ENCODE data around the gene HAUS7.

The HAUS7 gene

DNA sequence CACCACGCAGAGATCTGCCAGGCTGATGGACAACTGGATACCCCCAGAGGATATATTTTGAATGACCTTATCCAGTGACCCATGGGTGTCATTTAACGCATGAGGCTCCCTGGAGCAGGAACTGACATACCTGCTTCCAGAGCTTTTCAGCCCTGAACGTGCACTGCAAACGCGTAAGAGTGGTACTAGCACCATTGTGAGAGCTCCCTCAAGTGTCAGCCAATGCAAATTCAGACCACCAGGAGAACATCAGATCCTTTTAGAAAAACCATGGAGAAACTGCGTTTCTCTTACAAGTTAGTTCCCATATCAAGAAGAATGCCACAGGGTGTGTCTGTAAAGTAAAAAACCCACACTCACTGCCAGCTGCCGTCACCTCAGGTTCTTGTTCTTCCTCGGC lies 31.8 kb downstream of the HAUS7 start:
- DNase-seq (ENCODE audit: low spot score), result no peak

DNA sequence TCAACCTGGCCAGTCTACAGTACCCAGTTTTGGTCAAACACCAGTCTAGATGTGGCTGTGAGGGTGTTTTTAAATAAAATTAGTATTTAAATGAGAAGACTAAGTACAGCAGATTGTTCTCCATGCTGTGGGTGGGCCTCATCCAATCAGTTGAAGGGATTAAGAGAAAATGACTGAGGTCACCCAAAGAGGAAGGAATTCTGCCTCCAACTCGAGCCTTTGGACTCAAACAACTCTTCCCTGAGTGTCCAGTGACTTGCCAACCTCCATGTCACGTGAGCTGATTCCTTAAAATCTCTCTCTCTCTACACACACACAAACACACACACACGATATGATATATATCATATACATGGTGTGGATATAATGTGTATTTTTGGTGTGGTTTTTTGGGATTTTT lies 34.5 kb downstream of the HAUS7 start:
- DNase-seq (ENCODE audit: low spot score), result no peak

DNA sequence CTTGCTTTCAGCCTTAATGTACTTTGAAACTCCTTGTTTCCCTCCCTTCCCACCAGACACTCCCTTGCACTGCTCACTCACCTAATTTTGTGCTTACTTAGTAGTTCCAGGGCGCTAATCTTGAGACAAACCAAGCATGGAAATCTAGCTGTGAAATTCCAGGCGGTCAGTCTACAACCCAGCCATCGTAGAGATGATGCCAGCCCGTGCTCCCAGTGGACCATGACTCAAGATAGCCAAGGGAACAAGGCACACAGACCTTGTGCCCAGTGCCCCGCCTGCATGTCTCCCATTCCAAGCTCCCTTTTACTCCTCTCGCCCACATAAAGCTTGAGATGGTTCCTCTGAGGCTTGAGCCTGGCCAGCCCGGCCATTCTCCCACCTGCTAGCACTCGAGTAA lies 35.6 kb downstream of the HAUS7 start:
- no peak for DNase-seq (ENCODE audit: low spot score)

DNA sequence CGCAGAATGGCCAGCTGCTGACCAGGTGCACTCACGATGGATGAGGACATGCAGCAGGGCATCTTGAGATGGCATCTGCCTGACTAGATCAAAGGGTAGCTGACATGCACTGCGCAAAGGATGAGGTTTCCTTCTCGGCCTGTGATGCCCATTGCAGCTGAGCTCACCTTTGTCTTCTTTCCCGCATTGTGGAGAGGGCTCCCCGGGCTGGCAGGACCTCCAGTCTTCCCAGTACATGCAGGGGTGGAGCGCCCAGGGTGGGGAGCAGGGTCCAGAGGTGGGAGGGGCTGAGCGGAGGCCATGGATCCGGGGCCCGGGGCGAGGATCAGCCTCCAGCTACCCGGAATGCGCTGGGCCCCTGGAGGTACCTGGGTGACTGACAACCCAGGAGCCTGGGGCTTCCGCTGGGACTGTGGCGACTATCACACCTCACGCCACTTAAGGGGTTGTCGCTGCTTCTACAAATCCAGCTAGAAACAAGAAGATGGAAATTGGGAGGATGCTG lies 36.5 kb downstream of the HAUS7 start:
- no peak for DNase-seq (ENCODE audit: low spot score)

DNA sequence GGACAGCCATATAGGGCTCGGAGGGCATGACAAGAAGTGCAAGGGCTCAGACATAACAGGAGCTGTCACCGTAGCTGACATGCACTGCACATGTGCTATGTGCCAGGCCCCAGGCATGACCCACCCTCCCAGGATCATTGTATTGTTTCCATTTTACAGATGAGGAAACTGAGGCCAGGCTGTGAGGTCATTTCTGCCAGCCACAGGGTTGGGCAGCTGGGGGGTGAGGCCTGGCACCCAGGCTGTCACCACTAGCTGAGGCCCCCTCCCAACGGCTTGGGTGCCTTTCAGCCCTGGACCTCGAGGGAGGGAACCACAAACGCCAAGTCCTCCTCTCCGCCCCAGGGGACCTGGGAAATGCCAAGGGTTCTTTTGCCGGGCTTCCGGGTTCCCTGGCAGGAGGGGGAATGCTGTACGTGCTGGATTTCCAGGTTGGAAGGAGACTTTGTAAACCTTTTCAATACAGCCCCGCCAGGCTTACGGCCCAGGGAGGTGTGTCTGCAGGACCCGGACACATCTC lies 37.2 kb downstream of the HAUS7 start:
- DNase-seq (ENCODE audit: low spot score), result no peak

DNA sequence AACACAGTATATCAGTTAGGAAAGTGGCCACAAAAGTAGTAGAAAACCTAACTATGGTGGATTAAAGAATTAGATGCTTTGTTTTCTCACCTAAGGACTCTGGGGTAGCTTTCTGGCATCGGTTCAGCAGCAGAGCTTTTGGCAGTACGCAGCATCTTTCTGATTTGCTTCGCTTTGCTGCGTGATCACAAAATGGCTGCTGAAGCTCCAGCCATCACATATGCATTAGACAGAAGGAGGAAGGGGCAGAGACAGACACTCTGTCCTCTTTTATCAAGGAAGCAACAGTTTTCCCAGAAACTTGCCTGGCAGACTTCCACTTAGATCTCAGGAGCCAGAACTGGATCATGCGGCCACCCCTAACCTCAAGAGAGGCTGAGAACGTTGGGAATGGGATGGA lies 39.6 kb downstream of the HAUS7 start:
- no peak for DNase-seq (ENCODE audit: low spot score)

DNA sequence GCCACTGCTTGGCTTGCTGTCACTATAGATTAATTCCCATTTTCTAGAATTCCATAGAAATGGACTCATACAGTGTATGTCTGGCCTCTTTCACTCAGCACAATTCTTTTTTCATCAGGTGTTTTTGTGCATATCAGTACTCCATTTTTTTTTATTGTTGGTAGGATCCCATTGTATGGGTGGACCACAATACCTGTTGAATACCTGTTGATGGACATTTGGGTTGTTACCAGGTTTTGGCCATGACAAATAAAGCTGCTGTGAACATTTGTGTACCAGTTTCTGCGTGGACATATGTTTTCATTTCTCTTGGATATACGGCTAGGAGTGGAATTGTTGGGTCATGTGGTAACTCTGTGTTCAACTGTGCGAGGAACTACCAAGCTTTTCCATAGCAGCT lies 44.2 kb downstream of the HAUS7 start:
- DNase-seq (ENCODE audit: low spot score), result no peak

DNA sequence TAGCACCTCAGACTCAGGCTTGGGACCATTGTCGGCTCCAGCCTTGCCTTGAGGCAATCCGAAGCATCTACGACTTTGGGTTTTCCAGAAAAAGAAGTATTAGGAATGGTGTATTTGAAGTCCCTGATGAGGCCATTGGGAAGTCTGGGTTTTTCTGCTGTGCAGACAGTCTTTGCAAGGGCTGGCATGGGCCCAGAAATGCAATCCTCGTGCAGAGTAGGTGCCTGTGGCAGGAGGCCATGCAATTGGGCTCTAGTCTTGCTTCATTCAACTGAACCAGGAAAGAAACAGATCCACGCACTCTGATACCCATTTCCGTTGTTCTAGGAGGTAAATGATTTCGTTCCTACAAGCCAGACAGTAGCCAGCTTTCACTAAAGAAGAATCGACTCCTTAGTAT lies 46.7 kb downstream of the HAUS7 start:
- DNase-seq (ENCODE audit: low spot score), result no peak

DNA sequence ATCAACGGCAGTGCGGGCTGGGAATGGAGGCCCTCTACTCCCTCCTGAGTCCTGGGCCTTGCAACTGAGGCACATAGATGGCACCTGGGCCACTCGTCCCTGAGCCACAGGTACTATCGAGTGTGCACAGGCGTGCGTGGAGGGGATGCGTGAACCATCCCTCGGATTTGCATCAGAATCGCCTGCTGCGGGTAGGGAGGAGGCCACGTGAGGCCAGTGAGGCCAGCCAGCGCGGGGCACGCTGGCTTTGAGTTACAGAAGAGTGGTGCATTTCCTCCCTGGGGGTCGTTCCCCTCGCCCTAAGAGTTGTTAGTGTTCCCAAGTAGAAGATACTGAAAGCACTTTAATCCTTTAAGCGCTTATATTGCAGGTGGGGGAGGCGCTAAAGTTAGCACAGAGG lies 48.5 kb downstream of the HAUS7 start:
- DNase-seq (ENCODE audit: low spot score), result no peak

DNA sequence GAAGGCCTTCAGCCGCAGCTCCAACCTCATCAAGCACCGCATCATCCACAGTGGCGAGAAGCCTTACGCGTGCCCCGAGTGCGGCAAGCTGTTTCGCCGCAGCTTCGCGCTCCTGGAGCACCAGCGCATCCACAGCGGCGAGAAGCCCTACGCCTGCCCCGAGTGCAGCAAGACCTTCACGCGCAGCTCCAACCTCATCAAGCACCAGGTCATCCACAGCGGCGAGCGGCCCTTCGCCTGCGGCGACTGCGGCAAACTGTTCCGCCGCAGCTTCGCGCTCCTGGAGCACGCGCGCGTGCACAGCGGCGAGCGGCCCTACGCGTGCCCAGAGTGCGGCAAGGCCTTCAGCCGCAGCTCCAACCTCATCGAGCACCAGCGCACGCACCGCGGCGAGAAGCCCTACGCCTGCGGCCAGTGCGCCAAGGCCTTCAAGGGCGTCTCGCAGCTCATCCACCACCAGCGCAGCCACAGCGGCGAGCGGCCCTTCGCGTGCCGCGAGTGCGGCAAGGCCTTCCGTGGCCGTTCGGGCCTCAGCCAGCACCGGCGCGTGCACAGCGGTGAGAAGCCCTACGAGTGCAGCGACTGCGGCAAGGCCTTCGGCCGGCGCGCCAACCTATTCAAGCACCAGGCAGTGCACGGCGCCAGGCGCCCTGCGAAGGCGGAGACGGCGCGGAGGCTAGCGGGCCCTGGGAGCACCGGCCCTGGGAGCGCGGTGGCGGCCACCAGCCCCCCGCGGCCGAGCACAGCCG lies 49.4 kb downstream of the HAUS7 start:
- DNase-seq (ENCODE audit: low spot score), result no peak

DNA sequence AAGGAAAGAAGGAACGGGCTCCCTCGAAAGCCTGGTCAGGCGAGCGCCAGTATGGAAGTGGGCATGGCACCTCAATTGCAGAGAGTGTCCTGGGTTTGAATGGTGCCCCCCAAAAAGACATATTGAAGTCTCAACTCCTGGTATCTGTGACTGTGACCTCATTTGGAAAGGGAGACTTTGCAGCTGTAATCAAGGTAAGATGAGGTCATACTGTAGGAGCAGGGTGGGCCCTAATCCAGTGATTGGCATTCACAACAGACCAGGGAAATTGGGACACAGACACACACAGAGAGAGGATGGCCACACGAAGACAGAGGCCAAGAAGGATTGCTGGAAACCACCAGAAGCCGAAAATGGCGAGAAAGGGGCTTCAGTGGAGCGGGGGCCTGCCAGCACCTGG lies 52.7 kb downstream of the HAUS7 start:
- no peak for DNase-seq (ENCODE audit: low spot score)

DNA sequence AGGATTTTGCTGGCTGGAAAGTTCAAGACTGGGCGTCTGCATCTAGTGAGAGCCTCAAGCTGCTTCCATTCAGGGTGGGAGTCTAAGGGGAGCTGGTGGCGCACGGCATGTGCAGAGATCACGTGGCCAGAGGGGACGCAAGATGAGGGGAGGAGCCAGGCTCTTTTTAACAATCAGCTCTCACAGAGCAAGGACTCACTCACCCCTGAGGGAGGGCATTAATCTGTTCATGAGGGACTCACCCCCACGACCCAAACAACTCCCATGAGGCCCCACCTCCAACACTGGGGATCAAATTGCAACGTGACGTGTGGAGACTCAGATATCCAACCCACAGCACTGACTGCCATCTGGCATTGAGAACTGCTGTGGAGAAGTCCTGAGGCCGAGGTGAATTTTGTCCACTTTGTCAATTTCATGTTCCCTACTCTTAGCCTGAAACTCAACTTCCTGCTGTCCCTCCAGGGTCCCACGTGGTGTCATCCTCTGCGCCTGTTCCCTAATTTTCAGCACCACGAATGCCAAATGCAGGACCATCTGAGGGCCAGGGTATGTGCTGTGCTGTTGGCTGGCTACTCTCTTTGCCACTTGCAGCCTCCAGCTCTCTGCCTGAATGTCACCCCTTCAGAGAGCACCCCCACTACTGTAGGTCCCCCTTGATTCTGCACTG lies 53.5 kb downstream of the HAUS7 start:
- DNase-seq (ENCODE audit: low spot score), result no peak

DNA sequence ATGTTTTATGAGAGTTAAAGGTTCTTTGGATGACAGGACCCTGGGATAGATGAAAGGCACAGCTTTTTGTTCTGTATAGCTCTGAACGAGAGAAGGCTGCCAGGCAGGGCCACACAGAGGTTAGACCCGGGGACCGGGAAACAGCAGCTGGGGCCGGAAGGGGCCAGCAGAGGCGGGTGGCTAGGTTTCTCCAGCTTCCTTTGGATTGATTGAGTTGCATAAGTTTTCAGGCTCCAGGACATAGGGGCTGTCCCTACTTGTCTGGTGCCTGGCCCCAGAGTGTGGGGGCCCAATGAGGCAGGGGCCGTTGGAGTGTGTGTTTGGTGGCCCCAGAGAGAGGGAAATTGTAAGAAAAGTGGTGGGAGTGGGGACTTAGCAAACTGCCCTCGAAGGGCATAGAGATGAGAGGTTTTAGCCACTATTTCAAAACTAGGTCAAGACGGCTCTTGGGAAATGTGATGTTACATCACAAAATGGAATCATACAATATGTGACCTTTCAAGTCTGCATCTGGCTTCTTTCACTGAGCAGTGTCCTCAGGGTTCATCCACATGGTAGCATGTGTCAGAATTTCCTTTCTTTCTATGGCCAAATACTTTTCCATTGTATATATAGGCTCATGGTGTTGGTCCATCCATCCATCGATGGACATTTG lies 55.4 kb downstream of the HAUS7 start:
- no peak for DNase-seq (ENCODE audit: low spot score)

DNA sequence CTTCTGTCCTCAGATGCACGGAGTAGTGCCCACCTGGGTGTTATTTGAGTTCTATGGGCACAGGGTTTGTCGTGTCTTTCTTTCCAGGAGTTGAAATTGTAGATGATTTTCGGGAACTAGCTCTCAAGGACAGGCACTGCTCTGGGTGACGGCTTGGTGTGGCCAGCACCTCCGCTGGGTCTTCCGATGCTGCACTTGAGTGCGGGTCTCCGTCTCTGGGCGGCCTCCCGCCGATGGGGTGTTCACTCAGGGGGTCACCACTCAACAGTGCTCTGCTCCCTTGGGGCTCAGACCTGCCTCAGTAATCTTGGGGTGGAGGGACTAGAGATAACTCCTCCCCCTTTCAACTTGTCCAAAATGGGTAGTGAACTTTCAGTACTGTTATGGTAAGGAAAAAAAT lies 56.6 kb downstream of the HAUS7 start:
- no peak for DNase-seq (ENCODE audit: low spot score)

DNA sequence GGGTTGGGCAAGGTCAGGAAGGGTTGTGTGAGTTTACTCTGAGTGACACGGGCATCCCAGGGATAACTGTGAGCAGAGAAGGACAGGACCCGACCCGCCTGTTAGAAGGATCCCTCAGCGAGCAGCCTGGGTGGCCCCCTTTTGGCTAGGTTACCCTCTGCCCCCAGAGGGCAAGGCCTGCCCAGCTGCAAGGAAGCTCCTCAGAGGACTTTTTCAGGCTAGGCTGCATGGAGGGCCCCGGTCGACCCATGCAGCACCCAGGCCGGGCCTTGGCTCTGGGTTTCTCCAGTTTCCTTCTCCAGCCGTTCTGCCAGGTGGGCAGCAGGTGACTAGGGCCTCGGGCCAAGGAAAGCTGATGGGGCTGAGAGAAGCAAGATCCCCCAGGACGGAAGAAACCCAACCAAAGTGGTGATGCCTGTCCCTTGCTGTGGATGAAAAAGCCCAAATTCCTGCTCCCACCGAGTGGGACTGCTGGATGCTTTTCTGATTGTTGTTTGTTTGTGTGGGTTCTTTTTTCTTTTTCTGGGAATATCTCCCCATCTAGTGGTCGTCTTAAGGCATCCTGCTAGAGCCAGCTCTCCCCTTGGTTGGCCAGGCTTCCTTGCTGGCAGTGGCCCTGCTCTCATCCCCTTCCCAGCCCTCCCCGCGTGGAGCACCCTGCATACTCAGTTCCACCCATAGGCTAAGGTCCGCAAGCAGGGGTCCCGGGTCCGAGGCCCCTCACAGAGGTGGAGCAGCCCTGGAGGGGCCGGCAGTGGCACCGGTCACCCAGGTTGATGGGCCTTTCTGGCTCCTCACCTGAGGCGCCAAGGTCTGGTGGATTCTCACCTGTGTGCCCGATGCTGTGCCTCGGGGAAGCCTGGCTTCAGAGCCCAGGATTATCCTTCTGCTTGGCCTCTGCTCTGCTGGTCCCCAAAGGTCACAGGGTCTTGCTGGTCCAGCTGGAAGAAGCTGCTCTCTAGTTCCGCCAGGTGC lies 57.3 kb downstream of the HAUS7 start:
- no peak for DNase-seq (ENCODE audit: low spot score)

DNA sequence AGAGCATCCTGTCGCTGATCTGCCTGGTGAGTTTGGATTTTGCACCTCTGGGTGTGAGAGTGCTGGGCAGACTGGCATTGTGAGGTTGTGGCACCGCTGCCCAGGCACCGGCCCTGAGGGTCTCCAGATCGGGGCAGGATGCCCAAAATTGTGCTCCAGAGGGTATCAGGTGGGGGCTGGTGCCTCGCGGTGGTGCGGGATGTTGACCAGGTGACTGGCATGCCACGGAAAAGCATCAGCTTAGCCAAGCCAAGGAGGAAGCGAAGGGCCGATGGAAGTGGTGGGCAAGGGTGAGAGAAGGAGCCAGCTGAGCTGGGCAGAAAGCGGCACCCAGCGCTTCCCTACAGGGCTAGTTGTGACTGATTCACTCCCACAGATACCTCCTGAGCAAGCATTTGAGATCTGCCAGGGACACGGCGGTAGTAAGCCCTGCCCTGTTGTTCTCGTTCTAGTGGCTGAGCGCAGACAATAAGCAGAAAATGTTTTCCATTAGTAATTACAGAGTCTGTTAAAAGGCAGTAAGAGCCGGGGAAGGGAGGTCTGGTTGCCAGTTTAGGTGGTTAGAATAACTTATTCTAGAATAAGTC lies 58.3 kb downstream of the HAUS7 start:
- no peak for DNase-seq (ENCODE audit: low spot score)

DNA sequence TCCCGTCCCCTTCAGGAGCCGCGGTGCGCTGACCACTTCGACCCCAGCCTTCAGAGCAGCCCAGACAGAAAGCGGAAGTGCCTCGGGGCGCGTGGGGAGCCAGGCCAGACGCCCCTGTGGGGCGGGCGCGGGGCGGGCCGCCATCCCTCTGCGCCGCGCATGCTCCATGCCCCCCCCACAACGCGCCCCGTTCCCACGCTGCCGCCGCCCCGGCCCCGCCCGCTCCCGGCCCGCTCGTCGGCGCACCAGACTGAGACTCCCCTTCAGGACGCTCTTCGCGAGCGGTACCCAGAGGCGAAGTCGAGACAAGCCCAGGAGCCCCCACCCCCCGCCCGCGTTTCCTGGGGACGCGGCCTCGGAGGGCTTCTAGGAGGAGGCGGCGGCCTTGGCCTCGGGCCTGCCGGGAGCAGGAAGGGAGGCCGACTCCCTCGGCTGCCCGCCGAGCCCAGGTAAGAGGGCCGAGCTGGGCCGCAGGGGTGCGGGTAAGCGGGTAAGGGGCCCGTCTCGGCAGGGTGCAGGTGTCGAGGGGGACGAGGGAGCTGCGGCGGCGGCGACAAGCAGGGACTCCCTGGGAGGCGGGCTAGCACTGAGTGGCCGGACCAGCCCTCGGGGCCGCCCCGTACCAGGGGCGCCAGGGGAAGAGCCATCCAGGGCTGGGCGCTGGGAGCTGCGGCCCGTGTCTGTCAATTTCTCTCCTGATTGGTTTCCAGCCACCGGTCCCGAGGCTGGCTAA lies 59.0 kb downstream of the HAUS7 start, which contains the start of gene ZFP92:
TSS of gene ZFP92 (plus strand) at position 218 of the 733 bp plus-strand sequence. CDS start 6,851 bp downstream, outside the sequence.
- DNase-seq (ENCODE audit: low spot score), result peak; percentile 44

DNA sequence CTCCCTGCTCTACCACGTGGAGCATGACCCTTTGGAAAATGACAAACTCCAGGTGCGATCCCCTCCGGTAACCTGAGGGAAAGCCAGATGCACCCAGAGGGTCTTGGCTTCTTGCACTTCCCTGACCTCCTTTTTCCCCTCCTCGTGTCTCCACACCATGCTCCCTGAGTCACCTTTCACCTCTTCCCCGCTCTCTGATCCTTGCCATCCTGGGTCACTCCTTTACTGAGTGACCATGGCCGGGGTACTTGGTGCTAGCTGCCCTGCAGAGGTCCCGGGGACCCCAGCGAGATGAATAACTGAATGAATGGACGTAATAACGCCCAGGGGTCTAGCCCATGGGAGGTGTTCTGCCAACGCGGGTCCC lies 59.5 kb downstream of the HAUS7 start:
- DNase-seq (ENCODE audit: low spot score), result no peak

DNA sequence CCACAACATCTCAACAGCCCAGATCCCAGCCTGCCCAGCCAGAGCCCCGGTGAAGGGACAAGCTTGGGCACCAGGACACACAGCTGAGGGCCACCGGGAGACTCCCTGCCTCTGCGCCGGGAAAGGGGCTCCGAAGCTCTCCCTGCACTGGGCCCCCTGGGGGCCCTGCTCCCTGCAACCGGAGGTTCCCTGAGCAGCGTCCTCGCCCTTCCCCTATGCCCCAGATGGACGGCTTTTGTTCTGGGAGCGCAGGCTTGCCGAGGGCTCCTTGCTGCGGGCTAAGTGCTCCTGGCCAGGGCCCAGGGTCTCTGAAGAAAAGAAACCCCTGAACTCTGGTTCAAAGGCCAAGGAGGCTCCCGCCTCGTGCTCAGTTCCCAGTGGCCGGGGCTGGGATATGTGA lies 60.0 kb downstream of the HAUS7 start:
- no peak for DNase-seq (ENCODE audit: low spot score)

DNA sequence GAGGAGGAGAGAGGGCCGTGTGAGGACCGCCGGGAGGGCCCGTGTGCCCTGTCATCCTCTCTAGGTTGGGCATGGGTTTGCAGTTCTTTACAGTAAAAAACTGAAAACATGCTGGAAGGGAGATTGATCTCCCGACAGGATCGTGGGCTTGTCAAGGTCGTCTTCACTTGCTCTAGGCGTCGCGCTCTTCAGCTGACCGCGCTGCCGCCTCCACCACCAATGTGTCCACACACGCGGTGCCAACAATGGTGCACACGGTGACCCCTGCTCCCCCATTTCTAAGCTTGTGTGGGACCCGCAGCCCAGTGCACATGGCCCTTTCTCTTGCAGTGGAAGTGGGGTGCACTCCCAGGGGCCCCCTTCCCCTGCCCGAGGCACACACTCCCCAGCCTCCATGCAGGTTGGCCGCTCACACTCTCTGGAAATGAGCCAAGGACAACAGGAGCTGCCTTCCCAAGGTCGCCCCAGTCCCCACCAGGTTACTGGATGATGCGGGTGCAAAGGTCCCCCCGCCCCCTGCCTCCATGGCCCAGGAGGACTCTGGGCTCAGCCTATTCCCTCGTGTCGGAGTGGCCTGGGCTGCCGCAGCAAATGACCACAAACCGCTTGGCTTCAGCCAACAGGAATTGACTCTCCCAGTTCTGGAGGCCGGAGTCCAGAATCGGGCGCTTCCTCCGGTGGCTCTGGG lies 60.8 kb downstream of the HAUS7 start:
- no peak for DNase-seq (ENCODE audit: low spot score)

Measured in AG08396 (cell line).